H1 (cell line): Measurements from ENCODE around the gene TSR3. TPM values are rescaled to one million over a fixed set of nuclear protein-coding genes. Genes with fewer than 3 reads are reported as not detected.
A peak's percentile ranks its signal among the peaks of the same experiment; 100 is the strongest.

Experiments
- SRF ChIP-seq: IDR thresholded peaks from 2 replicates; pipeline ENCODE4 v1.6.1; 2011; ENCODE audit warnings: mild to moderate bottlenecking, low read depth, low read length, moderate library complexity
- polyA plus RNA-seq, 7 experiments: library from polyadenylated mRNA; depleted of rRNA in 3 of 7; stranded (reverse) in 5 of 7; unstranded in 2 of 7; fragments of >200 nt in 5 of 7; fragments of 200-250 nt in 2 of 7; gene quantifications; 1 replicate in 5 of 7; 2 replicates in 1 of 7; 4 replicates in 1 of 7; pipeline versions ENCODE4 v1.2.1 to v1.2.3, GENCODE V29; 2011 to 2013; ENCODE audit warnings: missing spikeins in 2 of 7, mixed read lengths in 2 of 7
- total RNA-seq: library from RNA; stranded (reverse); fragmentation: NEBNext Ultra II Directional; extraction: Animal tissue kit (Norgen Biotek cat#: 25700); gene quantifications from 2 replicates; pipeline ENCODE4 v1.2.1, GENCODE V29; 2021

TSR3 gene
- total and polyA plus RNA-seq, 2 of the 8 experiments (the other 6 are each of a cell fraction or from before 2014, with no cell fraction given): 43.1 to 52.3 TPM

DNA sequence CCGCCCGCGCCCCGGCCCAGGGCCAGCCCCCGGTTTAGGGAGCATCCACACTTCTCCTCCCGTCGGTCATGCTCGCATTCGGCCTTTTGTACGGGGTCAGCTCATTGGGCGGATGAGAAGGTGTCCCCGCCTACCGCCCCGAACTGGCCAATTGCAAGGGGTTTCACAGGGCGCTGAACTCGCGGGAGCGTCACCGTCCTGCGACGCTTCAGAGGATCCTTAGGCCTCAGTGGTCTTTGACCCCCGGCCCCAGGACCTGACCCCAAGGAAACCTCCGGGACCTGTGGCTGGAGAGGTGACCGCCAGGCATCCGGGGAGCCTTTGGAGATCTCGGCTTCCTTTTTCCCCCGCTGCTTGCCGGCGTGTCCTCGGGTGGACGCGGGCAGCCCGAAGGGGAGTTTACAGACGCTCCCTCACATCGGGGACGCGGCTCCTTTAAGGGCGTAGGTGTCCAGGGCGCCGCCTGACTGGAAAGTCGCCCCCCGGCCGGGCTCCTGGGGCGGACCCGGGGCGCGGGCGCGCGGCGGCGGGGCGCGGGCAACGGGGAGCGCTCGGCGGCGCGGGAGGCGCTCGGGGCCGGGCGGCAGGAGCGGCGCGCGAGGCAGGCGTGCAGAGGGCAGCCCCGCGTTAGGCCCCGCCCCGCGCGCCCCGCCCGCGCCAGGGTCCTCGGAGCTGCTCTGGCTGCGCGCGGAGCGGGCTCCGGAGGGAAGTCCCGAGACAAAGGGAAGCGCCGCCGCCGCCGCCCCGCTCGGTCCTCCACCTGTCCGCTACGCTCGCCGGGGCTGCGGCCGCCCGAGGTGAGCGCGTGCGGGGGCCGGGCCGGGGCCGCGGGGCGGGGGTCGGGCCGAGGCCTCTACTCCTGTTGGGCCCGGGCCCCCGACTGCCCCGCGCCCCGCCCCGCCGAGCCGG is 42.4 kb downstream of the TSR3 start, which contains the start of gene UBE2I (continued):
- TF ChIP-seq SRF: 0 out of 2 replicates have a peak, but pooled peaks have one; percentile 2
- TF ChIP-seq, all 59 proteins: peak for 19
